GM10266 (cell line): ENCODE results near the gene SOBP.

Experiments used
- DNase-seq: peaks from one replicate; pipeline ENCODE4 v3.0.0; 2012; ENCODE audit errors: extremely low spot score
- CTCF ChIP-seq: IDR thresholded peaks from 2 replicates; pipeline ENCODE4 v1.5.1; 2012; ENCODE audit warnings: mild to moderate bottlenecking, low read depth; ENCODE audit not compliant: control insufficient read depth, insufficient read depth; ENCODE audit errors: missing control alignments

SOBP gene

GRCh38 chr6:107569473-107569872 lies 79.6 kb downstream of the SOBP start:
- DNase-seq = no peak
- no peak for TF ChIP-seq CTCF

DNA sequence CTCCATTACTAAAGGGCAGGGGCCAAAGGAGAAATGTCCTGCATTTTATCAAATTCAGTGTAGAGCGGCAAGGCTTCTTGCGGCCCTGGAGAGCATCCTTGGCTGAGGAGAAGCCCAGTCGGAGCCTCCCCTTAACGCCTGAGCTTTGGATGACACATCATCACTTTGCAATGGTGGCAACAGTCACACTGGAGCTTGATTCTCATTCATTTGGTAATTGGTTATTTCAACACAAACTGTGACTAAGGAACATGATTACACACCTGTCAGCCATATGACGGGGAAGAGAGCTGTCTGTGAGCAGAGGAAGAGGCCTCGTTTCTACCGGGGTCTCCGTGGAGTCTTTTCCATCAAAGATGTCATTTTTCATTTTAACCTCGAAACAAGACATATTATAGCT lies 81.4 kb downstream of the SOBP start:
- TF ChIP-seq CTCF = no peak
- DNase-seq = no peak

- DNase-seq = no peak
- TF ChIP-seq CTCF = no peak
Measured at GRCh38 chr6:107572886-107573285, 83.0 kb downstream of the SOBP start.

DNA sequence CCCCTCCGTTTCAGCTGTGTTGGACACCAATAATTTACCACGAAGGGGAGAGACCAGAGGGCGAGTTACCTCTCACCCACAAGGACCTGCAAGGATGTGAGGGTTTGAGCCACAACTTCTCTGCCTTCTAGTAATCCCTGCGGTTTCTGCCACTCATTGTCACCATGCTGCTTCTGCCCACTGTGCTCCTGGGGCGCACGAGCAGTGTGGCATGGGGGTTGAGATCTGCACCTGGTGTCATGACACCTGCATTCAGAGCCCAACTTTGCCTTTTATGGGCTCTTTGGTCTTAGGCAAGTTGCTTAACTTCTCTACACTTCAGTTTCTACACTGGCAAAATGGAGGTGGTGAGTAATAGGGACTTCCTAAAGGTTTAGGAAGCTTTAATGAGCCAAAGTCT lies 84.9 kb downstream of the SOBP start:
- TF ChIP-seq CTCF = no peak
- DNase-seq = no peak

DNA sequence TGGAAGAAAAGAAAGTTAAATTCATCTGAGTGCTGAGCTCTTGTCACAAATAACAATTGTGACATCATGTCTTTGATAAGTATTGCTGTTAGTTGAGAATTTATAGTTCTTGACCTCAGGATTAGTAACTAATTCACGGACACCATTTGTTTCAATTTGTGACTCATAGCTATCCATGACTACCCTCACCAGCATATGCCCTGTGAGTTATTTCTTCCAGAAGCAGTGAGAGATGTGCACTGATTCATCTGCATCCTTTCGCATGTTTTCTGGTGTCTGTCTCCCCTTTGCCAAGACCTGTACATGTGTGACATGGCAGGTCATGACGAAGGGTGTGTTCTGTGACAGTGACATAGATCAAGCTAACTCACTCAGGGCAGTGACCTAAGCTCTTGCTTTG lies 86.9 kb downstream of the SOBP start:
- TF ChIP-seq CTCF = no peak
- no peak for DNase-seq

- DNase-seq = no peak
- no peak for TF ChIP-seq CTCF
Measured at GRCh38 chr6:107578642-107579341, 88.9 kb downstream of the SOBP start.

GRCh38 chr6:107579456-107580056 lies 89.6 kb downstream of the SOBP start:
- TF ChIP-seq CTCF = no peak
- no peak for DNase-seq
